T-helper 9 cell (primary cell): Measurements from ENCODE around the gene FOXP1.

Experiments used
- DNase-seq: peaks from one replicate; pipeline ENCODE4 v3.0.0-alpha.2; 2020

Gene FOXP1

DNA sequence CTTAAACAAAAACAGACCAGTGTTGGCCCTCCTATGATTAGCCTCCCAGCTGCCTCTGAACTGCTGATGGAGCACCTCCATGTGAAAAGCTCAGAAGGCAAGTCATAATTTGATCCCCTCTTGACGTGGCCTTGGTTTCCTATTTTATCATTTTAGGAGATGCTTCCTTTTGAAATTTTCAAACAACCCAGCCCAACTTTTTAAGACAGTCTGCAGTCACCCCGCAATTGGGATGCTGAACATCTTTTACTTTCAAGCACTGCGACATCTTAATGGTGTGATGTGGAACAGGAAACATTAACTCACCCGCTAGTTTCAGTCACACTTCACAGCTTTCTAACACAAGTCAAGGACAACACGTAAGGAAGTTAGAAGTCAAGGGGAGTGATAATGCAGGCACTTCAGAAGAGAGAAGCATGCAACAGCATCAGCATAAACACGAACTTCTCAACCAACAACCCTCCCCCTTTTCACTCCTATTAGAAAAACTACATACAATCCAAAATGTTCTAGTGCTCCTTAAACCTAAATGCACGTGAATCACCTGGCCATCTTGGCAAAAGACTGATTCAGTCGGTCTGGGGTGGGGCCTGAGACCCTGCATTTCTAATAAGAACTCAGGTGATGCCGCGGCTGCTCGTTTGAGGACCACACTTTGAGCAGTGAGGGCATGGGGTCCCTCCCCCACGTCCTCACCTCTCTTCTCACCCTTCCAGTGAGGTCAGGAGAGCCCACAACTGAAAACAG lies 161.5 kb downstream of the FOXP1 start:
- DNase-seq: no peak

DNA sequence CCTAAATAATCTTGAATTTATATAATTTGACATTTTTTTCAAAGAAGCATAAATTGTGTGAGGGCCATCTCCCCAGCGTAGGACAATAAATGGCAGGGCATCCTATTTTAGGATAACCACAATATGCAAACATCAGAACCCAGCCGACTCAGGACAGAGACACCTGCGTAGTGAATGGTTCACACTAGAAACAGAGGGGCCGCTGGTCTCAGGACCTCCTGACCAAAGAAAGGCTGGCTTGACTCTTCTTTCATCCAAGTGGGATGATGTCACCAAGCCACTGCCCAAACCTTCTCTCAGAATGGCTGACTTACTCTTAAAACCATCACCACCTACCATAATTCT lies 162.1 kb downstream of the FOXP1 start:
- DNase-seq: no peak

DNA sequence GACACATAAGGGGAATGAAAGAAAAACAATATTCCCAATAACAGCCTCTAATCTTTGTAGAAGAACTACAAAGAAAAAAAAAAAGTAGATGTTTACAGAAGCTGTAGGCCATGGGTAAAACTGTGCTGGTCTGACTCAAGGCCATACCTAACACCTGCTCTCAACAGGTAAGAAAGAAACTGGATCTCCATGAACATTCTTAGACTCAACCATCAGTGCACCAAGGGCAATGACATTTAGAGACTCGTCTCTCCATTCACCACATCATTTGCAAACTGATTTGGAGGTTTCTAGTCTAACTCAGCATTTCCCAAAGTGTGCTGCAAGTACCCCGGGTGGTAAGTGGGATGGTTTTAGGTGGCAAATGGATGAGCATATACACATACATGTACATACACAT lies 164.2 kb downstream of the FOXP1 start:
- no peak for DNase-seq

GRCh38 chr3:71417791-71418190 lies 165.7 kb downstream of the FOXP1 start:
- DNase-seq: no peak

DNA sequence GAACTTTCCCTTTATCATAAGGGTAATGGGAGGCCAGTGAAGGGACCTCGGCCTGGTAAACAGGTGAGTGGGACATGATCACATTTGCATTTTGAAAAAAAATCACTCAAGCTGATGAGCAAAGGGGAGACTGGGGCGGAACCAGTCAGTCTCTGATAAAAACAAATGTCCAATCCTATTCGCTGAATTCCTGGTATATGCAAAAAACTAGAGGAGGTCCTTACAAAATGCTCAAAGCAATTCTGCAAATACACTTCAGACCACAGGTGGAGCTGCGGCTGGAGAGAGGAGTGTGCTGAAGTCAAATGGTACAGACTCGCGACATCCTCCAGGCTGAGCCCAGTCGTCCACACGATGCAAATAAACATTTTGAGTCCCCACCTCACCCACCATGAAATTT lies 166.7 kb downstream of the FOXP1 start:
- DNase-seq: no peak

DNA sequence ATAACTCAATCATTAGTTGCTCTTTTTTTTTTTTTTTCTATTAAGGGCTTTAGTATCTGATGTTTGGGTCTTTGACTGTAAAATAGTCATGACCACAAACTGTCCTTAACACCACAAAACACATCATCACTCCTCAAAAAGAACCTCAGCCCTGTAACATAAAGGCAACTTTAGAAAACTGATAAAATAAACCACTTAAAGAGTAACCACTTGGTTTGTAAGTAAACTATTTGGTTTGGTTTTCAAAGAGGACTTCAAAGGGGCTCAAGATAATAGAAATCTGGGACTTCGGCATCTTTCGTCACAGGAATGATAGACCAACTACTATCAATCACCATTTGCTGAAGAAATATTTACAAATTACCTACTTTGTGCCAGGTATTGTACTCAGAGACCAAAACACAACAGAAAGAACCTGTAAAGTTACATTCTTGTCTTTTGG lies 167.8 kb downstream of the FOXP1 start:
- no peak for DNase-seq

GRCh38 chr3:71414189-71414927 lies 169.2 kb downstream of the FOXP1 start:
- DNase-seq: no peak

GRCh38 chr3:71413572-71413971 lies 170.0 kb downstream of the FOXP1 start:
- no peak for DNase-seq

DNA sequence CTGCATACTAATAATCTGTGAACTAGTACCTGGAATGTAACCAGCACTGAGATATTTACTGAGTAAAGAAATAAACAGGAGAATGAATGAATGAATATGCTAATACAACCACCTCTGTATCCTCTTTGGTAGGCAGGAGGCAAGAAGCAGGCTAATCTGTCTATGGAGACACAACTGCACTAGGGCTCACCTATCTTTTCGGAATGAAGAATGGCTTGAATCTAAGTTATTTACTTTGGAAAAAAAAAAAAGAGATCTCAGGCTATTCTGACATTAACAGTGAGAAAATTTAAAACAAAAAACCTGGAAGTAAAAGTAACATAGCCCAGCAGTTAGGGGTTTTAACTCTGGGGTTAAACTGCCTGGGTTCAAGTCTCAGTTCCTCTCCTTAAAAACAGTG lies 174.2 kb downstream of the FOXP1 start:
- DNase-seq: no peak

- no peak for DNase-seq
Observed at GRCh38 chr3:71408903-71409302, 174.6 kb downstream of the FOXP1 start.

DNA sequence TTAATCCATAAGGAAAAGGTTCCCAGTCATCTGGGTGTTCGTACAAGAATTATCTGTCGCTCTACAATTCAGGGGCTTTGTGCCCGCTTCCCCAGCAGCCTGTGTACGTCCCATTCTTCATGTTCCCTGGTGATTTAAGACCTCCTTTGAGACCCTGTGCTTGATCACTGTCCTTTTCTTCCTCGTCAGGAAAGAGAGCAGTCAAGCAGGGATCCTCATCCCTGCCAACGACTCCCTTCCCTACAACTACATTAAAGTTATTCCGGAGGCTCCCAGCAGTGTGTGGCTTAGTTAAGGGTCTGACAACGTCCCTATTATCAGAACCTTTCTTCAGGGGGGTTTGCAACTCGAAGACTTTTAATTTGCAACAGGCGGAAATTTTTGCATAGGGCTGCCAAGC lies 175.7 kb downstream of the FOXP1 start:
- DNase-seq: no peak

DNA sequence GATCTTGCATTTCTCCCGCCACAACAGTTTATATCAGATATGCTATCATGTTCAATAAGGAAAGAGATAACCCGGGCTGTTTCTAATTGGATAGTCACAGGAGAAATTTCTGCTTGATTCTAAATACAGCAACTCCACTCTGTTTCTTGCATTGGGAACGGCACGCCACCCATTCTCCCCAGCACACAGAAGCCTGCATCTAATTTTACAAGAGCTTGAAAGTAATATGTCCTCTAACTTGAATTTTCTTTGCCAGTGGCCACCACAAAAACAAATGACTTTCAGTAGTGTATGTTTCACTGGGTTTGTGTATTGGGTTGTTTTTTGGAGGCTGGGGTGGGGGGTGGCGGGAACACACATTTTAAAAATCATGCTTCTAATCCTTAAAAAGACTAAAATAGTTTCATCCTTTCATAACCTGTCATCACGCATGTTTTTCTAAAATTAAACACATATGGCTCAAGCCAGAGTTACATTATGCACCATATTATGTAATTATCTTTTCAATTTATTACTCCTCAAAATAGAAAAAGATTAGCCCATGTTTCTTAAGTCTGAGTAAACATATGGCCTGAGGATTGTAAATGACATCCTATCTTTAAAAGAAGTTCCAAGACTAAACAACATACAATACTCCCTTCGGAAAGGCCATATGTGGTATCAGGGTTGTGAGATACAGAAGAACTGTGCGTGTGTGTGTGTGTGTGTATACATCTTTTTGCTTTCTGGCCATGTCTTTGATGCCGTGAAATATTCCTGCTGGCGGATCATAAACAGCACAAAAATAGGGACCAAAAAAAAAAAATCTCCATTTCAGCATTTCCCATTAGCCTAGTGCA lies 176.3 kb downstream of the FOXP1 start:
- DNase-seq: no peak

- DNase-seq: no peak
Observed at GRCh38 chr3:71402911-71403310, 180.6 kb downstream of the FOXP1 start.

GRCh38 chr3:71402280-71402679 lies 181.2 kb downstream of the FOXP1 start:
- no peak for DNase-seq

DNA sequence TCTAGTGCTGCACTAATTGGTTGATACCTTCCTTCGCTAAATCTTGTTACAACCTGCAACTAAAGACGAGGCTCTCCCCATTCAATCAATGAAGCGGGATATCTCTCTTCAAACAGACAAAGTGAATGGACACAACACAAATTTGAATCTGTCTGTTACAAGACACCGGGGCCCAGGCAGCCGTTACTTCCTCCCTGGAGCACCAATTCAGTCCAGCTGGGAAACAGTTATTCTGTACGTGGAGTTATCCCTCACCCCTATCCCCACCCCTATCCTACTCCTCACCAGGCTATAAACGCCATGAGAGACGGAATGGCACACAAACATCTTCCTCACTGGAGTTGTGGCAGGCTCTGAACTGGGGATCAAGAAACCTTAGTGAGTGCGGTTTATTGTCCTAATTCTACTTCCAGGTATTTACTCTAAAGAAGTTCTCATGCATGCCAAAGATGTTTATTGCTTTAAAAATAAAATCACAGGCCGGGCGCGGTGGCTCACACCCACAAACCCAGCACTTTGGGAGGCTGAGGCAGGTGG lies 181.8 kb downstream of the FOXP1 start:
- DNase-seq: no peak

- no peak for DNase-seq
Observed at GRCh38 chr3:71400986-71401451, 182.5 kb downstream of the FOXP1 start.

DNA sequence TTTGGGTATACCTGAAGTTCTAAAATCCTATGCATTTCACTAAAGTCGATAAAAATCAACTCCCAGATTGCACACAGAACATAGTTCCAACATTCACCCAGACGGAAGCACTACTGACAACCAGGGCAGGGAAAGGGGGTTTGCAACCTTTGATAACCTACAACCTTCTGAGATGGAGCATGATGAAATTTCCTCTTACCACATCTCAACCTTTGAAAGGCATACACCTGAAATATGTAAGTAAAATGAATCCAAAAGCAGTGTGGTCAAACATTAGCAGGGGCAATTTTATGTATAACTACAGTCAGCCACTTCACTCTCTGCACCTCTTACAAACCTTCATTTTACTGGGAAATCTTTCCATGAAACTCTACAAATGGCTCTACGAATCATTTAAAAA lies 184.1 kb downstream of the FOXP1 start:
- no peak for DNase-seq

DNA sequence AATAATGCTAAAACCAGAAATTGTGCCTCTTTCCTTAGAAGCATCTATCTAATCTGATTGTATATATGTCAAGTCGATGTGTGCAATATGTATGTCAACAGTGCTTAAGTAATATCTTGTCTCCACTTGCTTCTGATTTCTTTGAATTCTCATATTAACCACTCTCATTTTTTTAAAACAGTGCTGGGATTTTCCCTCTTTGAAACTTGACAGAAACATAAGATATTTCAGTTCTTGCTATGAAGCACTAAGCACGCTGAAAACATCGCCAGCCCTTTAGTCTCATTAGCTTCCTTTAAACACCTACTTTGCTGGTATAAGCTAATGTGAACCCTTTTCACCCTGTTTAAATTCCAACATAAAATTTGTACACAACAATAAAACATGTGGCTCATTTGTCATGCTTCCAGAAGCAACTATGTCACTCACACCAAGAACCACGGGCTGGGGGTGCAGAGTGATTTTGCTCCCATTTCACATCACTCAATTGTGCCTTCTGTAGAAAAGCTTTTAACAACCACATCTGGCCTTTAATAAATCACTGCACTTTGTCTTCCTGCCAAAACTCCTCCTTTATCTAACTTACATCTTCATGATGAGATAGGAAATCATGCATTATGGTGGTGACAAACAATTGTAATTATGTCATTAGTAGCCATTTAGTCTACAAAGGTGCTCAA lies 185.2 kb downstream of the FOXP1 start:
- DNase-seq: no peak

- DNase-seq: no peak
Observed at GRCh38 chr3:71397726-71398125, 185.8 kb downstream of the FOXP1 start.

GRCh38 chr3:71397046-71397445 lies 186.5 kb downstream of the FOXP1 start:
- no peak for DNase-seq

DNA sequence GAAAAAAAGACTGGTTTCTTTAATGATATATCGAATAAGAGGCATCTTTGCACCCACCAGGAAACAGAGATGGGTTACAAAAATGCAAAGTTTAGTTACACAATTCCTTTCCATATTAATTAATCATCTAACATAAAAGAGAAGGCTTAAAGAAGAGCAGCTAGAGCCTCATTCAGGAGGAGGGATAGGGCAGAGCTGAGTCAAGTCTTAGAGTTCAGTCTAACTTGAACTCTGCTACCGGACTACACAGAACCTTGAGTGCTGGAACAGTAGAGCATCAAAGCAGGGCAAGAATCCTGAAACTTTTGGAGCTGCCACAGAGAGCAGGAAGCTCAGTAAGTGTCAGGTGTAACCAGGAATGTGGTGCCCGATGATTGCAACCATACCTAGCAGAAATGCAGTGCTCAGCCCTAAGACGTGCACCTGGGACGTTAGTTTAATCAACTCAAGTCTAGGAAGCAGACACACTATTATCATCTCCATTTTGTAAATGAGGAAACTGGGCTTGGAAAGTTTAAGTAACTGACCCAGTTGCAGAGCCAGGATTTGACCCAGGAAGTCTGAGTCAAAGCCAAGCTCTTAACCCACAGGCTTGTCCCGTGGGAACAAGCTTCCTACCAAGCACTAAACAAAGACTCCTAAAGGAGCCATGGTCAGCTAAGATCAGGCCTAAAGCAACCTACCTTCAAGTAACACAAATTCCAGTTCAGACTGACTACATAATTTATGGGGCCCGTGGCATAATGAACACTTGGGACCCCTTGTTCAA lies 187.4 kb downstream of the FOXP1 start:
- no peak for DNase-seq

- no peak for DNase-seq
Observed at GRCh38 chr3:71395470-71395869, 188.1 kb downstream of the FOXP1 start.
